Endodermal cell (in vitro differentiated cells): ENCODE data around the gene GNB1L. TPM values are rescaled to one million over a fixed set of nuclear protein-coding genes. Genes with fewer than 3 reads are reported as not detected.

Source experiments
- DNase-seq: peaks from one replicate; pipeline ENCODE4 v3.0.0-alpha.2; 2017
- H3K27ac ChIP-seq: 2 replicates; pipeline ENCODE4 v1.5.1; 2013; ENCODE audit warnings: mild to moderate bottlenecking, low read depth, low read length, moderate library complexity
- H3K27me3 ChIP-seq: 2 replicates; pipeline ENCODE4 v1.6.1; 2013; ENCODE audit warnings: mild to moderate bottlenecking, low read length, moderate library complexity; ENCODE audit not compliant: insufficient read depth, control insufficient read depth, poor library complexity, severe bottlenecking
- H3K36me3 ChIP-seq: 2 replicates; pipeline ENCODE4 v1.7.0; 2013; ENCODE audit warnings: mild to moderate bottlenecking, low read length, moderate library complexity; ENCODE audit not compliant: control insufficient read depth, insufficient read depth
- H3K4me1 ChIP-seq: one replicate; pipeline ENCODE4 v1.7.0; 2013; ENCODE audit warnings: low read length; ENCODE audit not compliant: control insufficient read depth, insufficient read depth
- H3K4me3 ChIP-seq: 2 replicates; pipeline ENCODE4 v1.5.1; 2013; ENCODE audit warnings: mild to moderate bottlenecking, low read length, moderate library complexity
- H3K9ac ChIP-seq: 2 replicates; pipeline ENCODE4 v1.6.1; 2013; ENCODE audit warnings: mild to moderate bottlenecking, low read length, moderate library complexity; ENCODE audit not compliant: poor library complexity, severe bottlenecking; ENCODE audit errors: extremely low read depth
- H3K9me3 ChIP-seq: 2 replicates; pipeline ENCODE4 v1.6.1; 2013; ENCODE audit warnings: mild to moderate bottlenecking, low read length, moderate library complexity; ENCODE audit not compliant: control insufficient read depth
- H3K27ac Mint-ChIP-seq: 2 replicates; pipeline ENCODE4 v1.8.0; 2020; ENCODE audit warnings: mixed read lengths
- H3K27me3 Mint-ChIP-seq: 2 replicates; pipeline ENCODE4 v1.8.0; 2021; ENCODE audit warnings: mild to moderate bottlenecking, mixed read lengths; ENCODE audit not compliant: insufficient read depth
- H3K36me3 Mint-ChIP-seq: 2 replicates; pipeline ENCODE4 v1.8.0; 2020; ENCODE audit warnings: low read depth, mixed read lengths
- H3K4me1 Mint-ChIP-seq: 2 replicates; pipeline ENCODE4 v1.8.0; 2020; ENCODE audit warnings: mixed read lengths
- H3K4me3 Mint-ChIP-seq: 2 replicates; pipeline ENCODE4 v1.8.0; 2020; ENCODE audit warnings: mild to moderate bottlenecking, moderate library complexity, mixed read lengths
- H3K9me3 Mint-ChIP-seq: 2 replicates; pipeline ENCODE4 v1.8.0; 2020; ENCODE audit warnings: mild to moderate bottlenecking, mixed read lengths
- WGBS, 2 experiments: methylation state at CpG; one replicate each; pipeline versions ENCODE4 v1.1.5 to v1.1.7; 2013; ENCODE audit warnings: missing lambda C conversion rate in 2 of 2, mixed read lengths in 1 of 2; ENCODE audit not compliant: insufficient coverage in 1 of 2, insufficient read length in 1 of 2; 5-methylcytosine and 5-hydroxymethylcytosine counted together
- total RNA-seq, 2 donors: library from RNA; stranded (reverse); fragmentation: NEBNext Ultra II Directional in 1 of 2; extraction: Animal tissue kit (Norgen Biotek cat#: 25700) in 1 of 2; gene quantifications; 2 replicates in 1 of 2; 3 replicates in 1 of 2; pipeline ENCODE4 v1.2.1, GENCODE V29; 2021
- TF ChIP-seq, protein P1 (sequence below): fragments of 200-600 bp; sonication (generic); conservative IDR thresholded peaks from 2 replicates; pipeline ENCODE4 v1.5.0; 2021; ENCODE audit warnings: antibody characterized with exemption, mild to moderate bottlenecking

Gene GNB1L
- total RNA-seq, 2 donors from 2014 or later, result 9.5 to 12.2 TPM

DNA sequence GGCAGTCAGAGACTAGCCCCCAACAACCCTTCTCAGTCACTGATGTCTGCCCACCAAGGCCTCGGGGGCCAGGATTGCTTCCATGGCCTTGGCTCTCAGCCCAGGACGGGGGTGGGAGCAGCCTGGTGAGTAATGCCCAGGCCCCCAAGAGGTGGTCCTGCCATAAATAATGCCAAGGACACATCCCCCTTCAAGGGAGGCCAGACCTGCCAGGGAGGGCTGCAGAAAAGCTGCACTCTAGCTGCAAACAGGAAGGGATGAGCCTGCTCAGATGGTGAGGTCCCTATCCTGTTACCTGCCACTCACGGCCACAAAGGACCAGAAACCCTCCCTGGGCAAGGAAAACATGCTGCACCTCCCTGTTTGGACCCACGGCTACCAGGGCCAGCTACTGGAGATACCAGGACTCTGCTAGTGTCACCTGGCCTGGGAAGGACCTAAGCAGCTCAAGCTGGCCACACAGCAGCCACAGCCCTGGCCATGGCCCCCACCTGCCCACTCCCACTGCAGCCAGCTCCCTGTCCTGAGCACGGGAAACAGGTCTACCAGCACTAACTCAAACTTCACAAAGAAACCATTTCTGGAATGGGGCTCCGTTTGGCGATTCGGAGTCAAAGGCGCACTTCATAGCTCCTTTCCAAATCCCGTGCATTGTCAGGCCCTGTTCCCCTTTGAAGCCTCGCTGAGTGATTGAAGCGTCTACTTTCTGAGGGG is 12.1 kb downstream of the GNB1L start:
- no peaks in the 10 kb centered on the region for H3K27me3 ChIP-seq
- WGBS, 2 experiments, result 89 to 92% methylated on average over 9 to 12 of the region's 12 CpGs
- no peak for DNase-seq
- H3K9ac ChIP-seq, result no peak overlapping the region
- peaks cover 6% of the 10 kb centered on the region for H3K36me3 Mint-ChIP-seq
- peaks cover 7% of the 10 kb centered on the region for H3K4me1 ChIP-seq
- H3K27ac Mint-ChIP-seq, result no peak overlapping the region
- H3K27me3 Mint-ChIP-seq, result no peaks in the 10 kb centered on the region
- peaks cover 3% of the 10 kb centered on the region for H3K9me3 Mint-ChIP-seq
- no peak overlapping the region for H3K4me3 ChIP-seq
- H3K27ac ChIP-seq, result no peak overlapping the region
- peaks cover 9% of the 10 kb centered on the region for H3K36me3 ChIP-seq
- TF ChIP-seq, protein P1, sequence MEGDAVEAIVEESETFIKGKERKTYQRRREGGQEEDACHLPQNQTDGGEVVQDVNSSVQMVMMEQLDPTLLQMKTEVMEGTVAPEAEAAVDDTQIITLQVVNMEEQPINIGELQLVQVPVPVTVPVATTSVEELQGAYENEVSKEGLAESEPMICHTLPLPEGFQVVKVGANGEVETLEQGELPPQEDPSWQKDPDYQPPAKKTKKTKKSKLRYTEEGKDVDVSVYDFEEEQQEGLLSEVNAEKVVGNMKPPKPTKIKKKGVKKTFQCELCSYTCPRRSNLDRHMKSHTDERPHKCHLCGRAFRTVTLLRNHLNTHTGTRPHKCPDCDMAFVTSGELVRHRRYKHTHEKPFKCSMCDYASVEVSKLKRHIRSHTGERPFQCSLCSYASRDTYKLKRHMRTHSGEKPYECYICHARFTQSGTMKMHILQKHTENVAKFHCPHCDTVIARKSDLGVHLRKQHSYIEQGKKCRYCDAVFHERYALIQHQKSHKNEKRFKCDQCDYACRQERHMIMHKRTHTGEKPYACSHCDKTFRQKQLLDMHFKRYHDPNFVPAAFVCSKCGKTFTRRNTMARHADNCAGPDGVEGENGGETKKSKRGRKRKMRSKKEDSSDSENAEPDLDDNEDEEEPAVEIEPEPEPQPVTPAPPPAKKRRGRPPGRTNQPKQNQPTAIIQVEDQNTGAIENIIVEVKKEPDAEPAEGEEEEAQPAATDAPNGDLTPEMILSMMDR, result no peak
- H3K4me1 Mint-ChIP-seq, result peaks cover 6% of the 10 kb centered on the region
- peaks cover 7% of the 10 kb centered on the region for H3K9me3 ChIP-seq
- no peak overlapping the region for H3K4me3 Mint-ChIP-seq

DNA sequence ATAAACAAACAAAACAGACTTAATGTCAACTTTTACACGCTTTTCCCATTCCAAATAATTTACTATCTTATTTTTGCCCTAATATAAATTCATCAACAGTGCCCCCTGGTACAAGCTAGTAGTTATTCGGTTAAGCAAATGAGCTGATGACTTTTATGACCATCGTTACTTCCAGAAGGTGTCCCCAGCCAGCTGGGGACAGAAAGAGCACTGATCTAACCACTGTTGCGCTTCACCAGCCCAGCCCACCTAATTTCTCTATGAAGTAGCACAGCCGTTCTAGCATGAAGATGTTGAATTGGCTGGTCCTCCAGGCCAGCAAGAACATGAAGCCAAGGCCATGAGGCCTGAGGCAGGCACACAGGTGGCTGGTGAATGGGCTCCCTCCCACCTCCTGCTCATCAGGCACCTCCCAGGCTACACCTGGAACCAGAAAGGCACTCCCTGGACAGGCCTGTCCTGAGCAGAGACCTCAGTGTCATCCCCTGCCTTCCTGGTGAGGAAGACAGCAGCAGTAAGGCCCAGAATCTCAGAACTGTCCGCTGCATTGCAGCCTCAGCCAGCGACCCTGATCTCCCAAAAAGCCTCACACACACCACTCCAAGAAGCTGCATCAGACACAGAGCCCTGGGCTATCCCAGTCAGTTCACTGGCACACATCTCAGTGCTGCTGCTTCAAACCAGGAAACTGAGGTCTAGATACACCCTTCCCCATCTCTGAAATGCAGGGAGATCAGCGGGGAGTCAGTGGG is 12.9 kb downstream of the GNB1L start:
- TF ChIP-seq, protein P1, result peak; percentile 14
- Histone ChIP-seq H3K4me1 (peaks cover 7% of the 10 kb centered on the region), H3K4me3 (no peak overlapping the region), H3K9ac (no peak overlapping the region), H3K36me3 (peaks cover 1% of the 10 kb centered on the region), H3K27me3 (no peaks in the 10 kb centered on the region), H3K9me3 (no peaks in the 10 kb centered on the region), H3K27ac (no peak overlapping the region)
- Mint-ChIP-seq H3K4me3 (no peak overlapping the region), H3K4me1 (peaks cover 6% of the 10 kb centered on the region), H3K9me3 (no peaks in the 10 kb centered on the region), H3K36me3 (no peaks in the 10 kb centered on the region), H3K27me3 (no peaks in the 10 kb centered on the region), H3K27ac (no peak overlapping the region)
- no peak for DNase-seq
- 90 to 96% methylated on average over 7 to 8 of the region's 8 CpGs for WGBS, 2 experiments

DNA sequence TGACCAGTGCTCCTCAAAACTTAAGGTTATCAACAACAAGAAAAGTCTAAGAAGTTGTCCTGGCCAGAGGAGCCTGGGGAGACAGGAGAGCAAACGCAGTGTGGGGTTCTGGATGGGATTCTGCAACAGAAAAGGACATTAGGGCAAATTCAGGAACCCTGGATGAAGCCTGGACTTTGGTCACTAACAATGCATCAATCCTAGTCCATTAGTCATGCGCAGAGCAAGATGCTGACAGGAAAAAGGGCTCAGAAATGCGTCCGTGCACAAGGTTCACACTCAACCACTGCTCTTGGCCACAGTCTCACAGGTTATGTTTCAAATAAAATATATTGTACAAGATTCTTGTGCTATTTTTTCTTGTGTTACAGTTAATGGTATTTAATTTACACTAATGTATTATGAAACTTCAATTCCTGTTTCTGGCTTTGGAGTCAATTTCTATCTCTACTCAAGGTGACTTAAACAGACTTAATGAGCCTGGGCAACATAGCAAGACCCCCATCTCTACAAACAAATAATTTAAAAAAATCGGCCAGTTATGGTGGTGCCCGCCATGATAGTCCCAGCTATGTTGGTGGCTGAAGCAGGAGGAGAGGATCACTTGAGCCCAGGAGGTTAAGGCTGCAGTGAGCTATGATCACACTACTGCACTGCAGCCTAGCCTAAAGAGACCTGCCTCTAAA is 13.6 kb downstream of the GNB1L start:
- Mint-ChIP-seq H3K27ac (no peak overlapping the region), H3K4me3 (no peak overlapping the region), H3K4me1 (peaks cover 6% of the 10 kb centered on the region), H3K9me3 (no peaks in the 10 kb centered on the region), H3K27me3 (no peaks in the 10 kb centered on the region), H3K36me3 (no peaks in the 10 kb centered on the region)
- peaks cover 7% of the 10 kb centered on the region for H3K4me1 ChIP-seq
- 93 to 96% methylated on average over 4 to 6 of the region's 6 CpGs for WGBS, 2 experiments
- H3K27ac ChIP-seq, result no peak overlapping the region
- no peak overlapping the region for H3K9ac ChIP-seq
- H3K36me3 ChIP-seq, result no peaks in the 10 kb centered on the region
- DNase-seq, result no peak
- TF ChIP-seq, protein P1, result no peak
- no peak overlapping the region for H3K4me3 ChIP-seq
- no peaks in the 10 kb centered on the region for H3K27me3 ChIP-seq
- no peaks in the 10 kb centered on the region for H3K9me3 ChIP-seq
